Common myeloid progenitor, CD34-positive (primary cell): ENCODE results near the gene CEP112.

Experiments used
- CTCF ChIA-PET: fragments of 350-600 bp; sonication (Branson Sonifier 250); formaldehyde crosslinking; loops from one replicate; lab custom pipeline; 2021; ENCODE audit warnings: antibody characterized with exemption; lab: Charles Lee
- POLR2A ChIA-PET: fragments of 350-600 bp; sonication (Branson Sonifier 250); formaldehyde crosslinking; loops from one replicate; lab custom pipeline; 2021; ENCODE audit warnings: antibody characterized with exemption; lab: Charles Lee
- DNase-seq, 3 donors: peaks; one replicate each; pipeline versions ENCODE4 v3.0.0 to v3.0.0-alpha.2; 2013
- H3K27ac ChIP-seq, 2 experiments: 1 replicate in 1 of 2; 2 replicates in 1 of 2; pipeline ENCODE4 v1.7.0; 2013; ENCODE audit warnings: inconsistent platforms in 2 of 2, low read length in 2 of 2, mild to moderate bottlenecking in 2 of 2, low read depth in 1 of 2, moderate library complexity in 1 of 2; ENCODE audit not compliant: severe bottlenecking in 2 of 2, insufficient read depth in 1 of 2, poor library complexity in 1 of 2
- H3K27me3 ChIP-seq, 5 experiments: replicated peaks in 2 of 5; 1 replicate in 3 of 5; 2 replicates in 2 of 5; pipeline versions ENCODE4 v1.6.1 to v1.7.0; 2013; ENCODE audit warnings: low read length in 4 of 5, mild to moderate bottlenecking in 2 of 5, moderate library complexity in 2 of 5, inconsistent platforms in 1 of 5; ENCODE audit not compliant: insufficient read depth in 5 of 5, control insufficient read depth in 4 of 5
- H3K36me3 ChIP-seq, 4 experiments: 1 replicate in 2 of 4; 2 replicates in 2 of 4; pipeline versions ENCODE4 v1.6.1 to v1.7.0; 2013; ENCODE audit warnings: low read length in 3 of 4, control low read depth in 1 of 4, mild to moderate bottlenecking in 1 of 4; ENCODE audit not compliant: control insufficient read depth in 4 of 4, insufficient read depth in 4 of 4
- H3K4me1 ChIP-seq, 4 experiments: 1 replicate in 3 of 4; 2 replicates in 1 of 4; pipeline versions ENCODE4 v1.6.1 to v1.7.1; 2013; ENCODE audit warnings: low read length in 3 of 4, mild to moderate bottlenecking in 3 of 4, control low read depth in 1 of 4, inconsistent platforms in 1 of 4, moderate library complexity in 1 of 4; ENCODE audit not compliant: control insufficient read depth in 4 of 4, insufficient read depth in 4 of 4; ENCODE audit errors: control extremely low read depth in 1 of 4
- H3K4me3 ChIP-seq, 7 experiments: 1 replicate in 4 of 7; 2 replicates in 3 of 7; pipeline versions ENCODE4 v1.5.1 to v1.7.0; 2013; ENCODE audit warnings: mild to moderate bottlenecking in 7 of 7, low read length in 6 of 7, moderate library complexity in 6 of 7, inconsistent platforms in 2 of 7, low read depth in 2 of 7, control low read depth in 1 of 7; ENCODE audit not compliant: insufficient read depth in 4 of 7, control insufficient read depth in 1 of 7; ENCODE audit errors: extremely low read depth in 1 of 7
- H3K9me3 ChIP-seq, 5 experiments: 1 replicate in 4 of 5; 2 replicates in 1 of 5; pipeline versions ENCODE4 v1.6.1 to v1.7.1; 2013; ENCODE audit warnings: low read length in 4 of 5, mild to moderate bottlenecking in 2 of 5, inconsistent platforms in 1 of 5, low read depth in 1 of 5, moderate library complexity in 1 of 5; ENCODE audit not compliant: control insufficient read depth in 4 of 5, insufficient read depth in 2 of 5; ENCODE audit errors: control extremely low read depth in 1 of 5
- WGBS: methylation state at CpG from one replicate; pipeline ENCODE4 v1.1.5; 2013; ENCODE audit not compliant: insufficient coverage; 5-methylcytosine and 5-hydroxymethylcytosine counted together

The CEP112 gene

DNA sequence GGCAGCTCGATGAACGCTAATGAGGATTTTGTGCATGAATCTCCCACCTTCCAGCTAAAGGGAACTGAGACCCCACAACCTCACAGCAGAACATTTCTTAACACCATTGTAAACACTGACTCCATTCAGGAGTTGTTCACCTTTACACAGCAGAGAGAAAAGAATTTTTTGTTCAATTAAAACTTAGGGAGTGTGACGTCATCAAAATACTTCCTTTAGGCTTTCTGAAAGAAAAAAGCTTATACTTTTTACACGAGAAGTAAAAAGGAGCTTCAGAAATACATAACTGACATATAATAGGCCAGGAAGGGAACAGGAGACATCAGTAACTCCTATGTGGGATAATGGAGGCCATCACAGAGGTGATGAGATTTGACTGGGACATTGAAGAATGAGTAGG is 532.4 kb downstream of the CEP112 start:
- H3K27ac ChIP-seq, result no peak overlapping the region
- H3K27me3 ChIP-seq, result no peaks in the 10 kb centered on the region
- DNase-seq, result no peak
- no peak overlapping the region for H3K4me3 ChIP-seq
- ChIA-PET CTCF (no interaction called here), POLR2A (no interaction called here)
- H3K9me3 ChIP-seq, result no peaks in the 10 kb centered on the region
- H3K4me1 ChIP-seq, result no peaks in the 10 kb centered on the region
- 92% methylated on average over 2 of the region's 4 CpGs for WGBS
- no peaks in the 10 kb centered on the region for H3K36me3 ChIP-seq

DNA sequence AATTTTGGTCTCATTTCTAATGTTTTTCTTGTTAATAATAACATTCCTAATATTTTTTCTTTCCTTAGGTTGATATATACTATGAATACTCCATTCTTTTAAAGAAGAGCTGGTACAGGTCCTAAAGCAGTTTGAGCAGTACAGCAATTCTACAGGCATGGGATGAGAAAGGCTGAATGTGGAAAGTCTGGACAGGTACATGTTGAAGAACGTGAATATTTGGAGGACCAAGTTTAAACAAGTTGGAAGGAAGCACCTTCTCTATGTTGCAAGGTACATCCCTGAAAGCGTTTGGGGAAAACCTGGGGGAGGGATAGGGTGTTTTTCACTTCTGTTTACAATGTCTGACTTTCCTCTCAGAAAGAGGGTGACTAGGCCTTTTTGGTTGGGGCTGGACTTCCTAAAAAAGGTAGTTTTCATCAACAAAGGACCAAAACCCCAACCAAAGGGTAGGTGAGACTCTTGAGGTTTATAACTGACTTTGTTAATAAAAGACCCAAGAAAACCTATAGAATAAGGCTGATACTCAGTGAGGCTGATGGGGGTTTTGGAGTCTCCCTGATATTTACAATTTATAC is 534.6 kb downstream of the CEP112 start:
- Histone ChIP-seq H3K36me3 (no peaks in the 10 kb centered on the region), H3K4me3 (no peak overlapping the region), H3K27me3 (no peaks in the 10 kb centered on the region), H3K27ac (no peak overlapping the region), H3K9me3 (no peaks in the 10 kb centered on the region), H3K4me1 (no peaks in the 10 kb centered on the region)
- no CpG with 5 or more reads among the region's 2 CpGs for WGBS
- ChIA-PET CTCF (no interaction called here), POLR2A (interaction anchor here (0.6 kb wide), 1 partner anchor 9 kb away, joined by 4 read pairs; no protein-coding TSS in a partner anchor)
- DNase-seq, result no peak

DNA sequence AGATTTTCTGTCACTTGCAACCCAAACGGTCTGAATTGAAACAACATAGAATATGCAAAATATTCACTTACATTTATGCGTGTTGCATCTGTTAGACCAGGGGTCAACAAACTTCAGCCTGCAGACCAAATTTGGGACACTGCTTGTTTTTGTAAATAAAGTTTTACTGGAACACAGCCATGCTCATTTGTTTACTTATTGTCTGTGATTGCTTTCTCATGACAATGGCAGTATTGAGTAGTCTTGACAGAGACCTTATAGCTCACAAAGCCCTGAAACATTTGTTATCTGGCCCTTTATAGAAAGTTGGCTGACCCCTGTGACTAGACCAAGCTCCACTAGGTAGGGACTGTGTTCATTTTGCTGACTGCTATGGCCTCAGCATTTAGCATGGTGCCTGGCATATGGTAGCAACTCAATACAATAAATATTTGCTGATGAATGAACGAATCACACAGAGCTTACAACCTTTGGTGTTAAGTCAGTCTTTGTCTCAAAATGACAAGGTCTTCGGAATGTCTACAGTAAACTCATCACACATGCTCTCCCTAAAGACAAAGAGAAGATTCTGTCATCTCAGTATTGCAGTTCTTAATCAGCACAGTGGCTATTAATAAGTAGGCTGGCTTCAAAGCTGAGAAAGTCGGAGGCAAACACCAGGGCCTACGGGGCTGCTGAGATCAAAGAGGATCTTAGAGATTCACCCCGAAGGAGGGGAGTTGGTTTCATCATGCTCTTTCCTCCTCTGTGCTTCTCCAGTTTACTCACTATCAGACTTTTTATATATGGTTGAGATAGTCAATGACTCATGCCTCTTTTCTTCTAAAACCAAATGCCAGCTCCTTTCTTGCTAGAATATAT is 535.3 kb downstream of the CEP112 start:
- H3K36me3 ChIP-seq, result no peaks in the 10 kb centered on the region
- H3K27ac ChIP-seq, result no peak overlapping the region
- H3K4me1 ChIP-seq, result no peaks in the 10 kb centered on the region
- no peak overlapping the region for H3K4me3 ChIP-seq
- ChIA-PET POLR2A (interaction anchor here (0.6 kb wide), 1 partner anchor 8 kb away, joined by 4 read pairs; no protein-coding TSS in a partner anchor), CTCF (interaction anchor here (1.1 kb wide), 1 partner anchor 17 kb away, joined by 3 read pairs; no protein-coding TSS in a partner anchor)
- H3K27me3 ChIP-seq, result no peaks in the 10 kb centered on the region
- no peaks in the 10 kb centered on the region for H3K9me3 ChIP-seq
- WGBS, result 87% methylated on average over 4 of the region's 7 CpGs
- no peak for DNase-seq

DNA sequence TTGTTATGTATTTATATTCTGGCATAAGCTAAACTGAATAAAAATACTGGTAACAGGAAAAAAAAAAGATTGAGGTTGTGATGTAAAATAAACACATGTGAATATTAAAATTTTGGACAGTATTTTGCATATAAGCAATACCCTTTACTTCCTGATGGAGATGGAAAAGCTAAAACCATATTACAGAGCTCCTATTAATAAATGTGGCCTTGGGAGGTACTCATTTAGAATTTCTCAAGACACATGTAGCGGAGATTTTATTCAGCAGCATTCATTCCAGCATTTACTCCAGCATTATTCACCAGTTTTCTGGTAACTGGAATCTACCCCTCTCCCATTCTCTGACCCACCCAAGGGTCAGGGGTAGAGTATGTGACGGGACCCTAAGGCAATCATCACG is 536.2 kb downstream of the CEP112 start:
- DNase-seq, result no peak
- H3K36me3 ChIP-seq, result no peaks in the 10 kb centered on the region
- H3K27ac ChIP-seq, result no peak overlapping the region
- H3K4me3 ChIP-seq, result no peak overlapping the region
- CTCF ChIA-PET, result no interaction called here
- 100% methylated on average over 3 of the region's 3 CpGs for WGBS
- H3K4me1 ChIP-seq, result no peaks in the 10 kb centered on the region
- no peaks in the 10 kb centered on the region for H3K27me3 ChIP-seq
- POLR2A ChIA-PET, result no interaction called here
- H3K9me3 ChIP-seq, result no peaks in the 10 kb centered on the region

DNA sequence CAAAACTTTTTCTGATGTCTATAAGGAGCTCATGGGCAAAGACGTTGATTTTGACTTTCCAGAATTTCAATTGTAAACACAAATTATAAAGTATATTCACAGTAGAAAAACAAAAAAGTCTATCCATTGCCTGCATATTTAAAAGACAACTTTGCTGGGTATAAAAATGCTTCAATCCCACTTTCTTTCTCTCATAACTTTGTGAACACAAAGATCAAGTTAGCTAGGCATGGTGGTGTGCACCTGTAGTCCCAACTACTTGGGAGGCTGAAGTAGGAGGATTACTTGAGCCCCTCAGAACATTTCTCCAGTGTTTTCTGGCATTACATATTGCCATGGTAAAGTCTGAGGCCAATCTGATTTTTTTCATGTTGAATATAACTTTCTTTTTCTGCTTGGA is 547.4 kb downstream of the CEP112 start:
- no CpG with 5 or more reads among the region's 1 CpG for WGBS
- no peak for DNase-seq
- H3K9me3 ChIP-seq, result peaks cover 0 to 19% (median 6%) of the 10 kb centered on the region in 5 experiments
- peaks cover 0 to 1% (median 0%) of the 10 kb centered on the region in 5 experiments for H3K27me3 ChIP-seq
- H3K4me3 ChIP-seq, result no peak overlapping the region
- ChIA-PET POLR2A (no interaction called here), CTCF (no interaction called here)
- no peaks in the 10 kb centered on the region for H3K36me3 ChIP-seq
- H3K27ac ChIP-seq, result no peak overlapping the region
- no peaks in the 10 kb centered on the region for H3K4me1 ChIP-seq

DNA sequence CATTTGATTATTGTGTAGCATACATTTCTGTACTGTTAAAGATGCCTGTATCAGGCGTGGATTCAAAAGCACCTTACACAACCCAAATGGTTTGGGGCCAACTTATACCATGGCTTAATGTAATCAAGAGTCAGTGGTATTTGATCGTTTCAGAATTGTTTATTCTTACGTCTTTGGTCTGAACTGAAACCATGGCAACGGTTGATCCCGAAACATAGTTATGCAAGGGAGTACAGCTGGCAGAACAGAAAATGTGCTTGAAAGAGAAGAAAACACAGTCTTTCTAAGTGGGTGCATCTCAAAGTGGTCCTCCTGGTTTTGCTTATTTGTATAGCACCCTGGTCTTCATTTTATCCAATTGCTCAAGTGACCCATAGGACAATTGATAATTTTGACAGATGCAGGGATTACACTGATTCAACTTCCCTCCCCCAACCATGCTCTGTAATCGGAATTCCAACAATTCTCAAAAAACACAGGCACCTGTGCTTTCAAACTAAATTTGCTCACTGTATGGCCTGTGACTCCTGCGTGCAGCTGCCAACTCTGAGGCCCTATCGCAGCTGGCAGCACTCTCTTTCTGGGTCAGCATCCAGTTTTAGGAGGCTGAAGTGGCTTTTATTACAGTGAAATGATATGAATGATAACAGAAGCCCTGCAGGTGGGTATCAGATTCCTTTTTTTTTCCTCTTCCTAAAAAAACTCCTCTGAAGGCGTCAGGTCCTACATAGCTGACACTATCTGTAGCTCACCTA is 553.5 kb downstream of the CEP112 start:
- CTCF ChIA-PET, result no interaction called here
- Histone ChIP-seq H3K9me3 (peaks cover 0 to 5% (median 0%) of the 10 kb centered on the region in 5 experiments), H3K27ac (no peak overlapping the region), H3K4me3 (no peak overlapping the region), H3K4me1 (no peaks in the 10 kb centered on the region), H3K27me3 (peaks cover 0 to 1% (median 0%) of the 10 kb centered on the region in 5 experiments), H3K36me3 (no peaks in the 10 kb centered on the region)
- DNase-seq, result no peak
- POLR2A ChIA-PET, result no interaction called here
- WGBS, result 86% methylated on average over 4 of the region's 9 CpGs
